GM19438 (cell line): ENCODE data around the gene SERHL2.
"Not testable (repeated sequence)": the region's sequence is repeated elsewhere in the genome, so short reads cannot be mapped to it uniquely, and the experiment has no call there.

Experiments
- ATAC-seq: cut with Tn5 transposase; IDR thresholded peaks from one replicate; pipeline ENCODE4 v1.9.1; 2021; ENCODE audit warnings: low read depth; ENCODE audit not compliant: unreplicated experiment

The SERHL2 gene

GRCh38 chr22:42570580-42570979 lies 16.8 kb downstream of the SERHL2 start:
- ATAC-seq: not testable (repeated sequence)

DNA sequence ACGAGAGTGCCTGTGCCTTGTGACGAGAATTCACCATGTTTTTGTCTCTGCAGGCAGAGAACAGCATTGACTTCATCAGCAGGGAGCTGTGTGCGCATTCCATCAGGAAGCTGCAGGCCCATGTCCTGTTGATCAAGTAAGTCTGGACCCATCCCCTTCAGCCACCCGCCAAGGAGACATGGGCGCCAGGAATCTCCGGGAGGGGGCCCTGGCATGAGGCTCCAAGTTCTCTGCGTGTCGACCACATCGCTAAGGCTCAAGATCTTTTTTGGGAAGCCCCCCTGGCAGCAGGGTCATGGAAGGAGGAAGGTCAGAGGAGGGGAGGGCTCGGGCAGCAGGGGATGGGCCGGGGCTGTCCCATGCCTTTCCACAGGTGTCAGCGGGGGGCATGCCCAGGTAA lies 17.3 kb downstream of the SERHL2 start:
- ATAC-seq: not testable (repeated sequence)

- not testable (repeated sequence) for ATAC-seq
Measured at GRCh38 chr22:42574046-42574445, 20.3 kb downstream of the SERHL2 start.

- not testable (repeated sequence) for ATAC-seq
Measured at GRCh38 chr22:42574468-42574867, 20.7 kb downstream of the SERHL2 start.

DNA sequence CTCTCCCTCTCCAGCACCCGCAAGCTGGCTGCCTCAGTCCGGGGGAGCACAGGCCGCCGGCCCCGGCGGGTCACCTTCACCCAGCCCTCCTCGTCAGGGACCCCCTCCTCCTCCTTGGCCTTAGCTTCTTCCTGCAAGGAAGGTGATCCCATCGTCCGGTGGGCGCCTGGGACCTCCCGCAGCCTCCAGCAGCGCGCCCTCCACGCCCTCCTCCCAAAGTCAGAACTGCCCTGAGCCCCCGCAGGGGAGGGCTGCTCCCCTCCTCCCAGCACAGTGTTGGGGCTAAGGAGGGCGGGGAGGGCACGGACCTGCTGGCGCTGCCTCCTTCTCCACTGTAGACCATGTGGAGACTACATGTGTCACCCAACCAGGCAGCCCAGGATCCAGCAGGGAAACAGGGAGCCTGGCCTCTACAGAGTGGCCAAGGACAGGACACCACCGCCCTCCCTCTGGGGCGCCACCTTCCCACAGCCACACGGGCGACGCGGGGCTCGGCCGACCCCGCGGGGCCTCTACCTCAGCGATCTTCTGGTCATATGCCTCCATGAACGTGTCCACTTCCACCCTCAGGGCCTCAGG lies 22.3 kb downstream of the SERHL2 start:
- ATAC-seq: not testable (repeated sequence)

- not testable (repeated sequence) for ATAC-seq
Measured at GRCh38 chr22:42577141-42577540, 23.4 kb downstream of the SERHL2 start.

DNA sequence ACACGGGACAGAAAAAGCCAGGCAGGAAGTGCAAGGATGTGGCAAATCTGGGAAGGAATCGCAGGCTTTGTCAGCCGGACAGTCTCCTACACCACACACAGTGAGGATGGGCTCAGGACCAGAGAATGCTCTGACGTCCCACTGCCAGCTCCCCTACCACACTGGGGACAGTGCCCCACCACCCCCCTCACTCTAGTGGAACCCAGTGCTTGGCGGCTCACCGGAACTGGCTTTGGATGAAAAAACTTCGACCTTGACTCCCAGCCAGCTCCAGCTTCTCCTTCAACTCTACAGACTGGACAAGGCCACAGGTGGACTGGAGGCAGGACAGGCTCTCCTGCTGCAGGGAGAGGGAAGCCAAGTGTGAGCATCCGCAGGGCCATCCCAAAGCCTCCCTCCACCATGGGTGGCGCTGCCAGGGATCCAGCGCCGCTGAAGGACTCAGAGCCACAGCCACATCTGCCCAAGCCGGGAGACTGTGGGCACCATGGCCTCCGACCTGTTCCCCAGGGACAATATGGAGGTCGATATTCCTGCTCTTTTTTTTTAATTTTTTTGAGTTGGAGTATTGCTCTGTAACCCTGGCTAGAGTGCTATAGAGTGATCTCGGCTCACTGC lies 24.0 kb downstream of the SERHL2 start:
- no peak for ATAC-seq

- not testable (repeated sequence) for ATAC-seq
Measured at GRCh38 chr22:42580040-42580439, 26.3 kb downstream of the SERHL2 start.

DNA sequence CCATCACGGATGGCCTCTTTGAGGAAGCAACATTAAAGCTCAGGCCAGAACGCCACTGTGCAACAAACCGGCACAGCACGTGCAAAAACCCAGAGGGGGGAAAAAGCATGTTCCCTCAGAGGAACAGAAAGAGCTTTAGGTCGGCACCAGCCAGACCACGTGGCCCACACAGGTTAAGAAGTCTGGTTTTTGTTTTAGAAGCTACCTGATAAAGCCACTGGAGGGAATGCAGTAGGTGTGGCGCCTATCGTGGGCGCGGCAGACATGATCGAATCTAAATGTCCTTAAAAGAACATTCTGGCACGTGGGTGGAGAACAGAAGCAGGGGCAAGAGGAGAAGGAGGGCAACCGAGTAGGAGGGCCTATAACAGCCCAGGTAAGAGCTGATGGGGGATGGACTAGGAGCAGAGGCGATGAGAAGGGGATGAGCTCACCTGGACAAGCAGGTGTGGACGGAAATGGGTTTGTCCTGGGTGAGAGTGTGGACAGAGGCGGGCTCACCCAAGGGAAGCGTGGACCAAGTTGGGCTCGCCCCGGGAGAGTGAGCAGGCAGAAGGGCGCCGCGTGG lies 27.5 kb downstream of the SERHL2 start:
- peak; percentile 19 for ATAC-seq

- peak; percentile 72 for ATAC-seq
Measured at GRCh38 chr22:42581762-42582716, 28.3 kb downstream of the SERHL2 start.

DNA sequence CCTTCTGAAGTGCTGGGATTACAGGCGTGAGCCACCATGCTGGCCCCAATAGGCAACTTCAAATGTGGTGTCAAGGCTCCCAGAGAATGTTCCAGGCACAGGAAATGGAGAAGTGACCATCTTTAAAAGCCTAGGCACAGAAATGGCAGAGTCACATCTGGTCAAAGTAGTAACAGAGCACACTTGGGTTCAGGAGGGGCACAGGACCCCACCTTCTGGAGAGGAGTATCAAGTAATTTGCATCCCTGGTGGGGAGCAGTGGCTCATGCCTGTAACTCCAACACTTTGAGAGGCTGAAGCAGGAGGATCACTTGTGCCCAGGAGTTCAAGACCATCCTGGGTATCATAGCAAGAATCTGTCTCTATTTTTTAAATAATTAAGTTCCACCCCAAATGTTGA lies 29.2 kb downstream of the SERHL2 start:
- no peak for ATAC-seq

DNA sequence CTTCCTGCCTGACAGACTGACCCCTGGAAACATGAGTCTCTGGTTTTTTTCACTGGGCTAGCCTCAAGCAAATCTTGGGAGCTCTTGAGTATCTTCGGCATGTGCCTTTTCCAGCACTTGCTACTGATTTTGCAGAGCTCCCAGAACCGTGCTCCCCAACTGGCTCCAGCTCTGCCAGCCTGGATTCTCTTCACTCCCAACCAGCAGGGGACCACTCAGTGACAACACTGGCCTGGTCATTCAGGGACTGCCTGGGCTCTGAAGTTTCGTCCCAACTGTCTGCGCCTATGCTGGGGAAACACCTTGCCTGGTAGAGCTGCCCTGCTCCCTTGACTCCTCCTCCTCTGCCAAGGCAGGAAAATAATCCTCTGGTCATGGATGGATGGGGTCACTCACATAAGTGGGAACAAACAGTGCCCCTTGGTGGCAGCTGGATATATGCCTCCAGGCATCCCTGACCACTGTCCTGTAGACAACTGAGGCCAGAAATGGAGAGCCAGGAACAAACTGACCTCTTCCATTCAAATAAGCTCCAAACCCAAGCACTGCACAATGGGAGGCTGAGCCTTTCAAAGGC lies 30.7 kb downstream of the SERHL2 start:
- ATAC-seq: no peak

- no peak for ATAC-seq
Measured at GRCh38 chr22:42585096-42585495, 31.3 kb downstream of the SERHL2 start.

GRCh38 chr22:42586381-42586780 lies 32.6 kb downstream of the SERHL2 start:
- no peak for ATAC-seq

GRCh38 chr22:42587588-42588175 lies 33.9 kb downstream of the SERHL2 start:
- no peak for ATAC-seq

- ATAC-seq: no peak
Measured at GRCh38 chr22:42591987-42592386, 38.2 kb downstream of the SERHL2 start.

- no peak for ATAC-seq
Measured at GRCh38 chr22:42595434-42595833, 41.7 kb downstream of the SERHL2 start.

- no peak for ATAC-seq
Measured at GRCh38 chr22:42596336-42596735, 42.6 kb downstream of the SERHL2 start.

DNA sequence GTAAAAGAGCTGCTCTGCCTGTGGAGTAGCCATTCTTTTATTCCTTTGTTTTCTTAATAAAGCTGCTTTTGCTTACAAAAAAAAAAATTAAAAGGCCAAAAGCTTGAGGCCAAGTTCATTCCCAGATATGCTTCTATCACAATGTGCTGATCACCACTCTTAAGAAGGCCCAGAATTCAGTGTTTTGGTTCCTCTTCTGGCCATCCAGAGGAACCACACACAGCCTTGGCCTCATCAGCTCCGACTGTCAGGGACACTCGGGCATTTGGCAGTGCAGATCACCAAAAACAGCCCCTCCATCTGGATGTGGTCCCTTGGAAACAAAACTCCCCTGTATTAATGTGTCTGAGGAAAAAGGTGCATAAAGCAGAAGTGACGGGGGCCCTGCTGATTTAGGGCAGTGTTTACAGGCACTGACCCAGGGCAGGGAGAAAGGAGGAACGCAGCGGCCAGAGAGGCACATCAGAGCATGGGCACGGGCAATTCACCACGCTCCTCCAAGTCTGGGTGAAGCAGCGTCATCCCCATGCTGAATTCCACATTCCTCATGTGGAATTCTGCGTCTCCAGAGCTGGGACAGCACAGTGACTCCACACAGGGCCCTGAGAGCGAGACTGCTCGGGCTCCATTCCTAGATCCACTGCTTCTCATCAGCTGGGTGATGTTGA lies 43.2 kb downstream of the SERHL2 start:
- ATAC-seq: no peak
